Fibroblast of gingiva (primary cell): ENCODE results near the gene GJB1.
A peak's percentile ranks its signal among the peaks of the same experiment; 100 is the strongest.

ENCODE experiments used
- DNase-seq: peaks from one replicate; pipeline ENCODE4 v3.0.0-alpha.2; 2011; ENCODE audit warnings: low read depth

GJB1 gene

GRCh38 chrX:71215338-71215912 lies 7.6 kb upstream of the GJB1 start:
- no peak for DNase-seq

- no peak for DNase-seq
Measured at GRCh38 chrX:71216485-71216884, 6.5 kb upstream of the GJB1 start.

GRCh38 chrX:71217298-71217697 lies 5.7 kb upstream of the GJB1 start:
- no peak for DNase-seq

- no peak for DNase-seq
Measured at GRCh38 chrX:71221145-71221544, 1.9 kb upstream of the GJB1 start.

- DNase-seq: no peak
Measured at GRCh38 chrX:71224098-71224708, 1.2 kb downstream of the GJB1 start.

- no peak for DNase-seq
Measured at GRCh38 chrX:71225009-71225408, 2.0 kb downstream of the GJB1 start.

GRCh38 chrX:71225676-71226075 lies 2.7 kb downstream of the GJB1 start:
- DNase-seq: no peak

GRCh38 chrX:71227370-71228062 lies 4.5 kb downstream of the GJB1 start:
- no peak for DNase-seq

- DNase-seq: no peak
Measured at GRCh38 chrX:71228063-71228642, 5.1 kb downstream of the GJB1 start.

GRCh38 chrX:71235482-71235881 lies 12.5 kb downstream of the GJB1 start:
- no peak for DNase-seq

- DNase-seq: no peak
Measured at GRCh38 chrX:71236836-71237235, 13.8 kb downstream of the GJB1 start.

- no peak for DNase-seq
Measured at GRCh38 chrX:71239781-71240180, 16.8 kb downstream of the GJB1 start.

- DNase-seq: no peak
Measured at GRCh38 chrX:71241301-71241700, 18.3 kb downstream of the GJB1 start.

GRCh38 chrX:71244359-71245128 lies 21.5 kb downstream of the GJB1 start:
- DNase-seq: no peak

- no peak for DNase-seq
Measured at GRCh38 chrX:71245159-71245558, 22.1 kb downstream of the GJB1 start.

GRCh38 chrX:71250841-71251240 lies 27.8 kb downstream of the GJB1 start:
- no peak for DNase-seq

GRCh38 chrX:71251466-71251973 lies 28.5 kb downstream of the GJB1 start:
- no peak for DNase-seq

GRCh38 chrX:71252221-71252620 lies 29.2 kb downstream of the GJB1 start:
- no peak for DNase-seq

GRCh38 chrX:71253253-71254091 lies 30.4 kb downstream of the GJB1 start:
- peak; percentile 10 for DNase-seq

GRCh38 chrX:71254092-71254963 lies 31.3 kb downstream of the GJB1 start, which contains the start of gene ZMYM3:
Gene ZMYM3 (minus strand): TSS chrX:71254140. CDS start chrX:71253255, 885 bp downstream.
- DNase-seq: peak; percentile 80
